ENCODE data around the gene KSR1.
A peak's percentile ranks its signal among the peaks of the same experiment; 100 is the strongest.
"Not testable (repeated sequence)": the region's sequence is repeated elsewhere in the genome, so short reads cannot be mapped to it uniquely, and the experiment has no call there.

Gene KSR1

DNA sequence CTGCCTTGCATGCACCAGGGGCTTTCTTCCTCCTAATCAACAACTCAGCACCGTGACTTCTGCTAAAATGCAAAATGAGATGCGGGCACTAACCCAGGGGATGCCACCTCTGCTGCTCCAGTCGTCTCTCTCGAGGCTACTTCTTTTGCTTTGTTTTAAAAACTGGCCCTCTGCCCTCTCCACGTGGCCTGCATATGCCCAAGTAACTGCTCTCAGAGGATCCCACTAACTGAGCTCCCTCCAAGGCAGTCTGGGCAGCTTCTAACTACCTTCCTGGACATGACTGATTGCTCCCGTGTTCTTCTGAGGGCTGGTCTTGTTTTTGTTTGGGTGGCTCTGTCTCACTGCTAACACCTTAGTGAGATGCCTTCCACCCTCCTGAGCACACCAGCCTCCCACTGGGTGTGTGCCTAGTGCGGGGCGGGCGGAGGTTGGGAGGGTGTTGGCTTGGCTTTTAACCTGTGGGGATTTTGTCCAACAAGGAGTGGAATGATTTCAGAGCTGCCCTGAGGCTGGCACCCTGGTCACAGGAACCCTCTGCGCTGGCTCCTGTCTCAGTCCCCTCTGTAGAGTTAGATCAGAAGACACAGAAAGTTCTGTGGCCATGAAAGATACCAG lies 165.8 kb downstream of the KSR1 start:
- DNase-seq, result no peak

DNA sequence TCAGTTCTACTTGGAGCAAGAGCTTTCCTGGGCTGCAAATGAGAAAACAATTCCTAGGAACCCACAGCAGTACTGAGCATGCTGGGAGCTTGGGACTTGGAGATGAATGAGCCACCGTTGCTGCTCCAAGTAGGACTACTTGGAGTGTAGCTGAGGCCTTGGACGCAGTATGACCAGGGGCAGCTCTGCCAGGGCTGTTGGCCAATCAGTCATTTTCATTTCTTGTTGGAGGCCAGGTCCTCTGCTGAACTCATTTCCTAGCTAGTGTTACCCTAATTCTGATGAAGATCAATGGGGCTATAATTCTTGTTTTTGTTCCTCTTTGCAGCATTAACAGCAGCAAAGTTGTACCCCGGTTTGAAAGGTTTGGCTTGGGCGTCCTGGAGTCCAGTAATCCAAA lies 166.7 kb downstream of the KSR1 start:
- DNase-seq, result no peak

DNA sequence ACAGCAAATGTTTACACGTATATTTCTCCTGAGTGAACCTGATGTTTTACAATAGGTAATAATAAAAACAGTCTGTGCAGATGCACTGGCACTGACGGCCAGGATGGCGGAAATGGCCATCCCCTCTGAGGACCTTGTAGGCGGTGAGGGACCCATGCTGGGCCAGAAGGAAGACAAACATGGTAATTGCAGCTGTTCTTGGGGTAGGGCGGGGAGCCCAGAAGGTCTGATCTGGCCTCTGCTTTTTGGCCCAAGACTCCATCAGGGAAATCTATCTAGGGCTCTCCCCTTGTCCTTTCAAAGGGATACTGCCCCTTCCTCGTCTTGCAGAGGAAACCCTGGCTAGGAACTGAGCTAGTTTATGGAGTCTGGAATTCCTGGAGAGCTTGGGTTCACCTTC lies 167.4 kb downstream of the KSR1 start:
- DNase-seq, result no peak

DNA sequence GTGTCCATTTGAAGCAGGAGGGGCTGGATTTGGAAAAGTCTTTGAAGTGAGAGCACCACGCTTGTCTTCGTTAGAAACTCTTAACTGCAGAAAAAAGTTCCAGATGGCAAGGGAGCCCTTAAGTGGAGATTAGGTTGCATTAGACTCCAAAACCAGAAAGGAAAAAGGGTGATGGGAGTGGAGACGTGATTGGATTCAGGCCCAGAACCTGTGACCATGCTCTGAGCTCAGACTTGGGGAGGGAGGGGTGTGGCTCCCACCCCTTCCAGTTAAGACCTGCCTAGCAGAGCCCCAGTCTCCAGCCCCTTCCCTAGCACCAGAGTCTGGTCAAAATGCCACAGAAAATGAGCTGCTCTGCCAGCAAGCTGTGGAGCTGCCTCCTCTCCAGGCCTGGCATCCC lies 168.3 kb downstream of the KSR1 start:
- DNase-seq, result no peak

DNA sequence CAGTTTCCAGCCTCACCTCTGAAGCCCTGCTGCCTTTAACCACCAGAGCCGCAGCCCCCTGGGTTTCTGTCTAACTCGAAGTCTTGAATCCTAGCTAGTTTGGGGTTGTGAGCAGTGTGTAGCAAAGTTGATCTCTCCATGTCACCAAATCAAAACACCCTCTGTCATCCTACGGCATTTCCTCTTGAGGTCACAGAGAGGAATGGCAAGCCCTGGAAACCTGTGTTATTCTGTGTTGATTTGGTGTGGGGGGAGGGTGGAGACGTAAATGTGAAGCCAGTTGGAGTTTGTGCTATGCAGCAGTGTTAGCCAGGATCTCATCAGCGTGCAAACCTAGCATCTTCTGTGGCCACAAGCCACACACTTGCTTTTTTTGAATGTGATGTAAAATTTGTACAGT lies 169.6 kb downstream of the KSR1 start:
- DNase-seq, result no peak

DNA sequence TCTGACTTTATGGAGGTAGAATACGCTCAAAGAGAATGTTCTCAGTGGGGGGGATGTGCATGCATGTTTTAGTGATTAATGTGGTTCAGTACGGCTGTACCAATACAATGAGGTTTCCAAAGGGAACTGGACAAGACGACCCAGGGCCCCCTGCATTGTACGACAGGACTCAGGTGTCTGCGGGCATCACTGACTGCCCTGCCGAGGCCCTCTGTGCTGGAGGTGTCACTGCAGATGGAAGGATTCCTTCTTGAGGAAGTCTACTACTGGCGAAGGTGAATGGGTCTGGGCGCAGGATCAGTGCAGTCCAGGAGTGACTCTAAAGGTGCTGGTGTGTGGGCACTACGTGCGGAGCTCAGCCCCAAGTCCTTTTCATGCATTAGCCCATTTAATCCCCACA lies 171.3 kb downstream of the KSR1 start:
- DNase-seq, result no peak

- no peak for DNase-seq
Observed at GRCh38 chr17:27628376-27628775, 172.1 kb downstream of the KSR1 start.

GRCh38 chr17:27629260-27629659 lies 173.0 kb downstream of the KSR1 start:
- not testable (repeated sequence) for DNase-seq

- DNase-seq, result no peak
Observed at GRCh38 chr17:27630607-27631410, 174.6 kb downstream of the KSR1 start, which contains the start of gene LGALS9. Gene LGALS9, plus strand, starts transcription at chr17:27631188. Its CDS starts 78 bp downstream, at chr17:27631266.

GRCh38 chr17:27631411-27631760 lies 175.1 kb downstream of the KSR1 start:
- no peak for DNase-seq

DNA sequence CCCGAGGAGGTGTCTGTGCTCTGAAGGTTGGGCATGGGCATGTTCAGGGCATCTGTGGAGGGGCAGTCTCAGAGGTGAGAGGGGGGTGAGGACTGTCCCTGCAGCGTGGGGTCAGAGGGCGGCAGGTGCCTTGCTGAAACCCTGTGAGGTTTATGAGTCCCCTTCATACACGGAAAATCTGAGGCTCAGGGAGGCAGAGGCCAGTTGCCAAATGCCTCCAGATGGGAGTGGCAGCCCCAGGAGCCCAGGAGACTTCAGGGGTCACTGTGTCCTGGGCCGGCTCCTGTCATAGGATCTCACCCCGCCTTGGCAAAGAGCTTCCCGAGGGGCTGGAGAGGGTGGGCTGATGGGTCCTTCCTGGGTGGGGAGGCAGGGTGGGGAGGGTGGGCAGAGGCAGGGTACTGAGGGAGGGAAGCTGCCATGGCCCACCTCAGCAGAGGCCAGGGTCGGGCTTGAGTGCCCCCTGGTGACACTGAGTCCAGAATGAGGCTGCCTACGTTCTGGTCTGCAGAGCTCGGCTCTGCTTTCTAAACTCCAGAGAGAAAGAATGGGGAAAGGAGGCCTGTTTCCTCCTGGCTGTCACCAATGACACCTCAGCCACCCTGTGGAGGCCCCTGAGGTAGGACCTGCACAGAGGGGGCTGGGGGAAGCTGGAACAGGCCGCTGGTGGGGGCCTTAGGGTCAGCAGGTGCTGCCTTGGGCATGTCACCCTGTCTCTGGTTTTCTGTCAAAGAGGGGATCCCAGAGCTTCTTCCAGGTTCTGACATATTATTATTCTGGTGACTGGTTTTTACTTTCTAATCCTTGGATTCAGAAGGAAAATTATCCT lies 175.9 kb downstream of the KSR1 start:
- no peak for DNase-seq

GRCh38 chr17:27632766-27633165 lies 176.5 kb downstream of the KSR1 start:
- DNase-seq, result peak; percentile 34

DNA sequence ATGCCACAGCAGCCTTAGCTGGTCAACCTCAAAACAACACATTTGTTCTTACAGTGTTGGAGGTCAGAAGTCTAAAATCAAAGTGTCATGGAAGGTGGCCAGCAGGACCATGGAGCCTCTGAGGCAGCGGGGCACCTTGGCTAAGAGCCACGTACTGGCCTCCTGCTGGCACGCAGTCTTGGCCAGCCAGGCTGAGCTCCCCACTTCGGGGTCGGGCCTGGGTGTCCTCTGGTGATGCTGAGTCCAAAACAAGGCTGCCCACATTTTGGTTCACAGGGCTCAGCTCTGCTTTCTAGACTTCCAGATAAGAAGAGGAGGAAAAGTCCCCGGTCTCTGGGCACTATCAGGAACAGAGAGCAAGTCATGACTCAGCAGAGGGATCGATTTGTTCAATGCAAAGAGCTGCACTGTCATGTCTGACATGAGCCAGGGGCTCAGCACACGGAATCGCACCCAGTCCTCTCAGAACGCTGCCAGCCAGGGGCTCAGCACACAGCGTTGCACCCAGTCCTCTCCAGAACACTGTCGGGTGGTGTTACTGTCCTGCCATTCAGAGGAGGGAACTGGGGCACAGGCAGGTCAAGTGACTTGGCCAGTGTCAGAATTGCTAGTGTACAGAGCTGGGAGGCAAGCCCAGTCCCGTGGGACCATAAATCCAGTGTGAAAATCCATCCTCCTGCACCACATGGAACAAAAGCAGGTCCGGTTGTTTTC lies 177.2 kb downstream of the KSR1 start:
- no peak for DNase-seq

DNA sequence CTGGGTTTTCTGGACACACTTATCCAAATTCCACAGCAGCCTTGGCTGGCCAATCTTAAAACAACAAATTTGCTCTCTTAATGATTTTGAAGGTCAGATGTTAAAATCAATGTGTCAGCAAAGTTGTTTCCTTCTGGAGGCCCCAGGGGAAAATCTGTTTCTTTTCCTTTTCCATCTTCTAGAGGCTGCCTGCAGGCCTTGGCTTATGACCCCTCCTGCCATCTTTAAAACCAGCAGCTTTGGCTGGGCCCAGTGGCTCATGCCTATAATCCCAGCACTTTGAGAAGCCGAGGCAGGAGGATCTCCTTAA lies 177.7 kb downstream of the KSR1 start:
- no peak for DNase-seq

- DNase-seq, result no peak
Observed at GRCh38 chr17:27634776-27635175, 178.5 kb downstream of the KSR1 start.

DNA sequence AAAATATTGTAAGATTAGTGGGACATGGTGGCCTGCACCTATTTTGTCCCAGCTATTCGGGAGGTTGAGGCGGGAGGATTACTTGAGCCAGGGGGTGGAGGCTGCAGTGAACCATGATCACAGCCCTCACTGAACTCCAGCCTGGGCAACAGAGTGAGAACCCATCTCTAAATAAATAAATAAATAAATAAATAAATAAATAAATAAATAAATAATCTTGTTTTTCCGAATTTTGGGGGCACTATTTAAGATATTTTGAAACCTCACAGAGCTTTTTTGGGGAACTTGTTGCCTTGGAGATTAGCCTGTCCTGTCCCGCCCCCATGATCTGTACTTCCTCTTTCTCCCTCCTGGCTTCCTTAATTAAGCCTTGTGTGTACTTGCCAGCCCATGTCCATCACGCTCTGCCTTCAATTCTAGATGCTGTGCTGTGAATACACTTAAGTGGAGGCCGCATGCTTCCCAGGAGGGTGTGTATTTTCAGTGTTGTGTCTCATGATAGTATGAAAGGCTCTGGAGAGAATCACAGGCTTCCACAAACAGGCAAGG lies 179.1 kb downstream of the KSR1 start:
- no peak for DNase-seq

GRCh38 chr17:27636005-27636520 lies 179.8 kb downstream of the KSR1 start:
- DNase-seq, result not testable (repeated sequence)

DNA sequence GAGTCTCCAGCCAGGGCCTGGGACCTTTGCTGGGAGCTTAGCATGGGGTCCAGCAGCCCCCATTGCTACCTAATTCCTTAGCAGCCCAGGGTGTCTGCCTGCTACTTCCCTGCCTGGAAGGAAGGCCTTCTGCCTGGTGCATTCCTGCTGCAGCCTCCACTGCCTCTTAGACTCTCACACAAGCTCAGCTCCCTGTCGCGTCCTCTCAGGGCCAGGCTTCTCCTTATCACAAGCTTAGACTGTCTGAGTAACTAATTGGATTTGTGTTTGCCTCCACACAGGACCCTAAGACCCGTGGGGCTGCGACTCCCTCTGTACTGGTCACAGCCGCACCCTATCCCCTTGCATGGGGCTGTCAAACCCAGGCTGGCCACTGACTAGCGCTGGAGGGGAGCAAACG lies 181.6 kb downstream of the KSR1 start:
- not testable (repeated sequence) for DNase-seq

DNA sequence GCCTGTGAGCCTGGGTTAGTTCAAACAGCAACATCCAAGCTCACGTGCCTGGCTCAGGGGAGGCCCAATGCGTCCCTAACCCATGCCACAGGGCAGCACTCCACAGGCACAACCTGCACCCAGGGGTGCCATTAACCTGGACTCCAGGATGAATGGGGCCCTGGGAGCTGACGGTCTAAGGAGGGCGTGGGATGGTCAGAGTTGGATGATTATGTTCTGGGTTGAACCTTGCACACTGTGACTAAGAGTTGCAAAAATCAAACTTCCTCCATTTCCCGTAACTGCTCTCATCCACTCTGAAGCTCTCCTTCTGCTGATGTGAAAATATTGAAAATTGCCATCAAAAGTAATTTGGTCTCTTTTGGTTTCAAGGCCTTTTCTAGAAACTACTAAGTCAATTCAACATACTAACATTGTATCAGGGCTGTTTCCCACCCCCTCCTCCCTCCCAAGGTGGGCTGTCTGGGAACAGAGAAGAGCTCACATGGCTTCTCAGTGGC lies 182.2 kb downstream of the KSR1 start:
- not testable (repeated sequence) for DNase-seq

GRCh38 chr17:27640790-27641189 lies 184.5 kb downstream of the KSR1 start:
- no peak for DNase-seq

DNA sequence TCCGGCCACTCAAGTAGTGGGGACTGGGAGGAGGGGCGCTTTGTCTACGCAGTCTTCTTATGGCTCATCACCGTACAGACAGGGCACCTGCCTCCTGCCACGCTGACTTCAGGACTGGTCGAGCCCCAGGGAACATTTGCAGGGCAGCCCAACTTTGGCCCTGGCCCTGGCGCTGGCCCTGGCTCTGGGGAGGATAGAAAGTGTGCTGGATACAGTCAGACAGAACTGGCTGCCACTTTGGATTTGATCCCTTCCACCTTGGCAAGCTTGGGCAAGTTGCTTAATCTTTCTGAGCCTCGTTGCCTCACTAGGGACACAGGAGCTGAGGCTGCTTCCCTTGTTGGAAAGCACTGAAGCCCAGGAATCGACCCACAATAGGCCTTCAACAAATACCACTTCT lies 188.3 kb downstream of the KSR1 start:
- DNase-seq, result no peak

DNA sequence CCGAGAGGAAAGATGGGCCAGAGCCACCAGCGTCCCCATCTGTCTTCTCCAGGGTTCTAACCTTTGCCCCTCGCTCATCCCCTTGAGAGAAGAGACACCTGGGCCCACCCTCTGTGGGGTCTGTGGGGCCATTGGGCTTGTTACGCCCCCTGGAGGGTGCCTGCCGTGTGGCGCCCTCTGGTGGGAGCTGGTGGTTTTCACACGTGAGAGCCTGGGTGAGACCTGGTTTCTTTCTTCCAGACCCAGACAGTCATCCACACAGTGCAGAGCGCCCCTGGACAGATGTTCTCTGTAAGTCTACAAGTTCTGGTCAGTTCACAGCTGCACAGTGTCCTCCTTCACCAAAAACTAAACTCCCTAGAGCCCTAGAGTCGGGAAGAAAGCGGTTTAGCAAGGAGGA lies 189.4 kb downstream of the KSR1 start:
- DNase-seq, result not testable (repeated sequence)

Measured in fibroblast of skin of abdomen (primary cell).